HepG2 (cell line): ENCODE data around the gene RBM8A. TPM values are rescaled to one million over a fixed set of nuclear protein-coding genes. Genes with fewer than 3 reads are reported as not detected.

Source experiments
- DPF2 ChIP-seq: sonication (generic); formaldehyde crosslinking; IDR thresholded peaks from 2 replicates; pipeline ENCODE4 v1.4.0; 2020; ENCODE audit warnings: mild to moderate bottlenecking, low read depth, missing genetic modification reagents, borderline replicate concordance
- HOXA3 ChIP-seq: sonication (generic); formaldehyde crosslinking; IDR thresholded peaks from 2 replicates; pipeline ENCODE4 v1.5.0; 2020; ENCODE audit warnings: missing genetic modification reagents
- IKZF4 ChIP-seq: sonication (generic); formaldehyde crosslinking; IDR thresholded peaks from 2 replicates; pipeline ENCODE4 v1.5.1; 2020; ENCODE audit warnings: borderline replicate concordance, mild to moderate bottlenecking, low read depth, missing genetic modification reagents; ENCODE audit errors: not compliant biosample characterization
- IRF2 ChIP-seq: IDR thresholded peaks from 2 replicates; pipeline ENCODE4 v1.6.1; 2018; ENCODE audit warnings: missing genetic modification reagents, missing compliant biosample characterization
- KDM2A ChIP-seq: sonication (generic); formaldehyde crosslinking; IDR thresholded peaks from 2 replicates; pipeline ENCODE4 v1.4.0; 2020; ENCODE audit warnings: low read depth, missing genetic modification reagents, borderline replicate concordance
- KDM5B ChIP-seq: sonication (generic); formaldehyde crosslinking; IDR thresholded peaks from 2 replicates; pipeline ENCODE4 v1.4.0; 2020; ENCODE audit warnings: missing genetic modification reagents, mild to moderate bottlenecking, borderline replicate concordance
- REPIN1 ChIP-seq: sonication (generic); formaldehyde crosslinking; IDR thresholded peaks from 2 replicates; pipeline ENCODE4 v1.8.0; 2022; ENCODE audit warnings: missing genetic modification reagents, low read depth, mild to moderate bottlenecking, borderline replicate concordance
- TGIF2 ChIP-seq: IDR thresholded peaks from 2 replicates; pipeline ENCODE4 v1.6.1; 2016; ENCODE audit warnings: control low read depth, missing compliant biosample characterization
- ZHX2 ChIP-seq, 2 experiments: sonication (generic) in 1 of 2; formaldehyde crosslinking in 1 of 2; IDR thresholded peaks; 2 replicates each; pipeline versions ENCODE4 v1.6.1 to v1.9.0; 2014 to 2022; ENCODE audit warnings: antibody characterized with exemption in 1 of 2, borderline replicate concordance in 1 of 2, inconsistent platforms in 1 of 2, low read depth in 1 of 2, missing genetic modification reagents in 1 of 2
- polyA plus RNA-seq, 8 experiments: library from polyadenylated mRNA; depleted of rRNA in 3 of 8; stranded (reverse) in 7 of 8; unstranded in 1 of 8; fragments of >200 nt; fragmentation: Illumina TruSeq in 4 of 8; extraction: Trizol in 4 of 8; gene quantifications; 2 replicates each; pipeline versions ENCODE4 v1.2.1 to v1.2.3, GENCODE V29; 2011 to 2016; ENCODE audit warnings: low read depth in 4 of 8, missing spikeins in 1 of 8, mixed read lengths in 1 of 8; ENCODE audit not compliant: insufficient read depth in 1 of 8
- total RNA-seq, 5 experiments: library from RNA; depleted of rRNA; stranded (reverse); fragments of >200 nt; fragmentation: Illumina TruSeq; extraction: Trizol; gene quantifications; 2 replicates each; pipeline ENCODE4 v1.2.3, GENCODE V29; 2016; ENCODE audit warnings: low read depth in 1 of 5
- TF ChIP-seq, protein P1 (sequence below), 2 experiments: sonication (generic) in 1 of 2; formaldehyde crosslinking in 1 of 2; IDR thresholded peaks; 2 replicates each; pipeline versions ENCODE4 v1.4.0 to v1.6.1; 2018 to 2020; ENCODE audit warnings: missing genetic modification reagents in 2 of 2, borderline replicate concordance in 1 of 2, low read depth in 1 of 2, mild to moderate bottlenecking in 1 of 2, missing biosample characterization in 1 of 2
- TF ChIP-seq, protein P2 (sequence below): sonication (generic); formaldehyde crosslinking; IDR thresholded peaks from 2 replicates; pipeline ENCODE4 v1.5.0; 2020; ENCODE audit warnings: mild to moderate bottlenecking, missing genetic modification reagents
- TF ChIP-seq, protein P3 (sequence below): sonication (generic); formaldehyde crosslinking; IDR thresholded peaks from 2 replicates; pipeline ENCODE4 v1.5.1; 2020; ENCODE audit warnings: missing genetic modification reagents, mild to moderate bottlenecking, borderline replicate concordance

Gene RBM8A
- total and polyA plus RNA-seq, 2 of the 13 experiments (the other 11 are each of a cell fraction or from before 2014, with no cell fraction given), result 106 to 162 TPM

- 0 out of 2 replicates have a peak, but pooled peaks have one; percentile 7 for TF ChIP-seq REPIN1
- TF ChIP-seq TGIF2 (CRISPR knock-in tag), result peak; percentile 73; the same call in 1 of the 2 replicates
- peak; percentile 54 for TF ChIP-seq IKZF4 (CRISPR knock-in tag)
- TF ChIP-seq KDM2A (CRISPR knock-in tag), result peak; percentile 78
- TF ChIP-seq, protein P1, sequence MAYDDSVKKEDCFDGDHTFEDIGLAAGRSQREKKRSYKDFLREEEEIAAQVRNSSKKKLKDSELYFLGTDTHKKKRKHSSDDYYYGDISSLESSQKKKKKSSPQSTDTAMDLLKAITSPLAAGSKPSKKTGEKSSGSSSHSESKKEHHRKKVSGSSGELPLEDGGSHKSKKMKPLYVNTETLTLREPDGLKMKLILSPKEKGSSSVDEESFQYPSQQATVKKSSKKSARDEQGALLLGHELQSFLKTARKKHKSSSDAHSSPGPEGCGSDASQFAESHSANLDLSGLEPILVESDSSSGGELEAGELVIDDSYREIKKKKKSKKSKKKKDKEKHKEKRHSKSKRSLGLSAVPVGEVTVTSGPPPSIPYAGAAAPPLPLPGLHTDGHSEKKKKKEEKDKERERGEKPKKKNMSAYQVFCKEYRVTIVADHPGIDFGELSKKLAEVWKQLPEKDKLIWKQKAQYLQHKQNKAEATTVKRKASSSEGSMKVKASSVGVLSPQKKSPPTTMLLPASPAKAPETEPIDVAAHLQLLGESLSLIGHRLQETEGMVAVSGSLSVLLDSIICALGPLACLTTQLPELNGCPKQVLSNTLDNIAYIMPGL (CRISPR knock-in tag; IDR thresholded peaks at IDR 0.05; ENCODE audit: borderline replicate concordance in 1 of 2, low read depth in 1 of 2), result peak; percentile 18 to 51; a peak in 1 of 4 replicates
- TF ChIP-seq, protein P2, sequence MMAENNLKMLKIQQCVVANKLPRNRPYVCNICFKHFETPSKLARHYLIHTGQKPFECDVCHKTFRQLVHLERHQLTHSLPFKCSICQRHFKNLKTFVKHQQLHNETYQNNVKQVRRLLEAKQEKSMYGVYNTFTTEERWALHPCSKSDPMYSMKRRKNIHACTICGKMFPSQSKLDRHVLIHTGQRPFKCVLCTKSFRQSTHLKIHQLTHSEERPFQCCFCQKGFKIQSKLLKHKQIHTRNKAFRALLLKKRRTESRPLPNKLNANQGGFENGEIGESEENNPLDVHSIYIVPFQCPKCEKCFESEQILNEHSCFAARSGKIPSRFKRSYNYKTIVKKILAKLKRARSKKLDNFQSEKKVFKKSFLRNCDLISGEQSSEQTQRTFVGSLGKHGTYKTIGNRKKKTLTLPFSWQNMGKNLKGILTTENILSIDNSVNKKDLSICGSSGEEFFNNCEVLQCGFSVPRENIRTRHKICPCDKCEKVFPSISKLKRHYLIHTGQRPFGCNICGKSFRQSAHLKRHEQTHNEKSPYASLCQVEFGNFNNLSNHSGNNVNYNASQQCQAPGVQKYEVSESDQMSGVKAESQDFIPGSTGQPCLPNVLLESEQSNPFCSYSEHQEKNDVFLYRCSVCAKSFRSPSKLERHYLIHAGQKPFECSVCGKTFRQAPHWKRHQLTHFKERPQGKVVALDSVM (CRISPR knock-in tag), result peak; percentile 44
- TF ChIP-seq, protein P3, sequence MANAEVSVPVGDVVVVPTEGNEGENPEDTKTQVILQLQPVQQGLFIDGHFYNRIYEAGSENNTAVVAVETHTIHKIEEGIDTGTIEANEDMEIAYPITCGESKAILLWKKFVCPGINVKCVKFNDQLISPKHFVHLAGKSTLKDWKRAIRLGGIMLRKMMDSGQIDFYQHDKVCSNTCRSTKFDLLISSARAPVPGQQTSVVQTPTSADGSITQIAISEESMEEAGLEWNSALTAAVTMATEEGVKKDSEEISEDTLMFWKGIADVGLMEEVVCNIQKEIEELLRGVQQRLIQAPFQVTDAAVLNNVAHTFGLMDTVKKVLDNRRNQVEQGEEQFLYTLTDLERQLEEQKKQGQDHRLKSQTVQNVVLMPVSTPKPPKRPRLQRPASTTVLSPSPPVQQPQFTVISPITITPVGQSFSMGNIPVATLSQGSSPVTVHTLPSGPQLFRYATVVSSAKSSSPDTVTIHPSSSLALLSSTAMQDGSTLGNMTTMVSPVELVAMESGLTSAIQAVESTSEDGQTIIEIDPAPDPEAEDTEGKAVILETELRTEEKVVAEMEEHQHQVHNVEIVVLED (CRISPR knock-in tag), result peak; percentile 53; the same call in 1 of the 2 replicates
- 0 out of 2 replicates have a peak, but pooled peaks have one; percentile 35 for TF ChIP-seq DPF2
- TF ChIP-seq ZHX2 (IDR thresholded peaks at IDR 0.05; ENCODE audit: low read depth), result no peak
- TF ChIP-seq ZHX2 (CRISPR knock-in tag; IDR thresholded peaks at IDR 0.05; ENCODE audit: borderline replicate concordance), result 0 out of 2 replicates have a peak, but pooled peaks have one; percentile 31
- peak; percentile 57; the same call in 1 of the 2 replicates for TF ChIP-seq HOXA3 (CRISPR knock-in tag)
- TF ChIP-seq KDM5B (CRISPR knock-in tag), result peak; percentile 41; the same call in 1 of the 2 replicates
- peak; percentile 45; the same call in 1 of the 2 replicates for TF ChIP-seq IRF2 (CRISPR knock-in tag)
Measured at GRCh38 chr1:145918144-145918991, 8.9 kb downstream of the RBM8A start, which contains the start of gene PEX11B (continued).
